A673 (cell line): ENCODE results near the gene CRISPLD2. TPM values are rescaled to one million over a fixed set of nuclear protein-coding genes. Genes with fewer than 3 reads are reported as not detected.

Source experiments
- BruUV-seq: library from RNA; stranded (reverse); fragments of 400-500 nt; replicated peaks from 2 replicates; lab custom pipeline; 2021; lab: Mats Ljungman, UMichigan
- CTCF ChIA-PET: fragments of 300-600 bp; sonication (Branson Sonifier 250); formaldehyde crosslinking; loops from one replicate; lab custom pipeline; 2022; ENCODE audit warnings: antibody characterized with exemption; lab: Charles Lee
- POLR2A ChIA-PET: fragments of 300-600 bp; sonication (Branson Sonifier 250); formaldehyde crosslinking; loops from one replicate; lab custom pipeline; 2022; ENCODE audit warnings: antibody characterized with exemption; ENCODE audit not compliant: low non-redundant PET; lab: Charles Lee
- DNase-seq: peaks from one replicate; pipeline ENCODE4 v3.0.0-alpha.2; 2015; ENCODE audit warnings: low spot score
- H3K27ac ChIP-seq: fragments of 200-600 bp; sonication (generic); 2 replicates; pipeline ENCODE4 v1.5.1; 2016; ENCODE audit warnings: mixed run types, low read depth, mild to moderate bottlenecking, mixed read lengths, antibody characterized with exemption, low read length; ENCODE audit not compliant: poor library complexity, severe bottlenecking
- H3K27me3 ChIP-seq: fragments of 200-600 bp; sonication (generic); replicated peaks from 2 replicates; pipeline ENCODE4 v1.6.1; 2017; ENCODE audit warnings: mixed run types, low read depth, mild to moderate bottlenecking, mixed read lengths, antibody characterized with exemption, low read length; ENCODE audit not compliant: insufficient read depth, poor library complexity
- H3K36me3 ChIP-seq: fragments of 200-600 bp; sonication (generic); 2 replicates; pipeline ENCODE4 v1.6.1; 2016; ENCODE audit warnings: mixed run types, mild to moderate bottlenecking, mixed read lengths, antibody characterized with exemption, low read length; ENCODE audit not compliant: insufficient read depth, poor library complexity, severe bottlenecking
- H3K4me1 ChIP-seq: fragments of 200-600 bp; sonication (generic); 2 replicates; pipeline ENCODE4 v1.6.1; 2017; ENCODE audit warnings: mixed run types, mild to moderate bottlenecking, mixed read lengths, antibody characterized with exemption, low read length; ENCODE audit not compliant: insufficient read depth, poor library complexity, severe bottlenecking
- H3K4me3 ChIP-seq: fragments of 200-600 bp; sonication (generic); 2 replicates; pipeline ENCODE4 v1.5.1; 2016; ENCODE audit warnings: low read depth, mixed run types, mild to moderate bottlenecking, mixed read lengths, low read length; ENCODE audit not compliant: poor library complexity, severe bottlenecking
- H3K9me3 ChIP-seq: fragments of 200-600 bp; sonication (generic); 2 replicates; pipeline ENCODE4 v1.6.1; 2016; ENCODE audit warnings: mixed run types, low read depth, mild to moderate bottlenecking, mixed read lengths, antibody characterized with exemption, low read length; ENCODE audit not compliant: poor library complexity, severe bottlenecking
- EZH2 ChIP-seq: fragments of 200-600 bp; sonication (generic); IDR thresholded peaks from 2 replicates; pipeline ENCODE4 v1.6.1; 2017; ENCODE audit warnings: borderline replicate concordance, low read depth, mild to moderate bottlenecking, mixed read lengths, antibody characterized with exemption, low read length; ENCODE audit not compliant: poor library complexity, severe bottlenecking
- intact Hi-C: fragments of 100-400 bp; cut with micrococcal nuclease; formaldehyde crosslinking; loops from one replicate; pipeline ENCODE4 v1.10.0; 2022; ENCODE audit not compliant: unreplicated experiment
- total RNA-seq: library from RNA; stranded (reverse); gene quantifications from 2 replicates; pipeline ENCODE4 v1.2.3, GENCODE V29; 2021
- TF ChIP-seq, protein P1 (sequence below): fragments of 300-800, 200-600 bp; sonication (generic); conservative IDR thresholded peaks from 2 replicates; pipeline ENCODE4 v1.5.1; 2017; ENCODE audit warnings: low read depth, mild to moderate bottlenecking, antibody characterized with exemption, low read length, moderate library complexity, mixed read lengths

The CRISPLD2 gene
- total RNA-seq, 1 experiment from 2014 or later = 0.32 TPM

DNA sequence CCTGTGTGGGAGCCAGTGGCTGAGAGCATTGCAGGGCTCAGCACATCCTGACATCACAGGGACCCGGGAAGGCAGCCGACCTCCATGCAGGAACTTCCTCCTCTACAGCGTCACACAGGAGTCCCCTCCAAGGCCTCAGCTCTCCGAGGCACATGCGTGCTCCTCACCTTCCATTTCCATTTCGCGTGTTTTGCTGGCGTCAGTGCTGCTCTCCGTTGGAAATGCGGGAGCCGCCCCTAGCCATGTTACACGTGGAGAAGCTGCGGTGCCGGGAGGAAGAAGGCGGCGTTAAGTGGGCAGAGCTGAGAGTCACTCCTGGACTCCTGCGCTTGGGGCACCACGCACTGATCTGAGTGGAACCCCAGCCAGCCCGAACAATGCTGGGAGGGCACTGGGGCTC lies 25.2 kb upstream of the CRISPLD2 start:
- H3K9me3 ChIP-seq = no peaks in the 10 kb centered on the region
- no peak for TF ChIP-seq EZH2
- TF ChIP-seq, protein P1, sequence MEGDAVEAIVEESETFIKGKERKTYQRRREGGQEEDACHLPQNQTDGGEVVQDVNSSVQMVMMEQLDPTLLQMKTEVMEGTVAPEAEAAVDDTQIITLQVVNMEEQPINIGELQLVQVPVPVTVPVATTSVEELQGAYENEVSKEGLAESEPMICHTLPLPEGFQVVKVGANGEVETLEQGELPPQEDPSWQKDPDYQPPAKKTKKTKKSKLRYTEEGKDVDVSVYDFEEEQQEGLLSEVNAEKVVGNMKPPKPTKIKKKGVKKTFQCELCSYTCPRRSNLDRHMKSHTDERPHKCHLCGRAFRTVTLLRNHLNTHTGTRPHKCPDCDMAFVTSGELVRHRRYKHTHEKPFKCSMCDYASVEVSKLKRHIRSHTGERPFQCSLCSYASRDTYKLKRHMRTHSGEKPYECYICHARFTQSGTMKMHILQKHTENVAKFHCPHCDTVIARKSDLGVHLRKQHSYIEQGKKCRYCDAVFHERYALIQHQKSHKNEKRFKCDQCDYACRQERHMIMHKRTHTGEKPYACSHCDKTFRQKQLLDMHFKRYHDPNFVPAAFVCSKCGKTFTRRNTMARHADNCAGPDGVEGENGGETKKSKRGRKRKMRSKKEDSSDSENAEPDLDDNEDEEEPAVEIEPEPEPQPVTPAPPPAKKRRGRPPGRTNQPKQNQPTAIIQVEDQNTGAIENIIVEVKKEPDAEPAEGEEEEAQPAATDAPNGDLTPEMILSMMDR = no peak
- no peak for DNase-seq
- intact Hi-C loops = no loop called here
- H3K4me1 ChIP-seq = no peaks in the 10 kb centered on the region
- no peak overlapping the region for H3K4me3 ChIP-seq
- no peaks in the 10 kb centered on the region for H3K27me3 ChIP-seq
- ChIA-PET CTCF (no interaction called here), POLR2A (no interaction called here)
- no peak overlapping the region for H3K27ac ChIP-seq
- no TSS peak for BruUV-seq
- no peaks in the 10 kb centered on the region for H3K36me3 ChIP-seq

DNA sequence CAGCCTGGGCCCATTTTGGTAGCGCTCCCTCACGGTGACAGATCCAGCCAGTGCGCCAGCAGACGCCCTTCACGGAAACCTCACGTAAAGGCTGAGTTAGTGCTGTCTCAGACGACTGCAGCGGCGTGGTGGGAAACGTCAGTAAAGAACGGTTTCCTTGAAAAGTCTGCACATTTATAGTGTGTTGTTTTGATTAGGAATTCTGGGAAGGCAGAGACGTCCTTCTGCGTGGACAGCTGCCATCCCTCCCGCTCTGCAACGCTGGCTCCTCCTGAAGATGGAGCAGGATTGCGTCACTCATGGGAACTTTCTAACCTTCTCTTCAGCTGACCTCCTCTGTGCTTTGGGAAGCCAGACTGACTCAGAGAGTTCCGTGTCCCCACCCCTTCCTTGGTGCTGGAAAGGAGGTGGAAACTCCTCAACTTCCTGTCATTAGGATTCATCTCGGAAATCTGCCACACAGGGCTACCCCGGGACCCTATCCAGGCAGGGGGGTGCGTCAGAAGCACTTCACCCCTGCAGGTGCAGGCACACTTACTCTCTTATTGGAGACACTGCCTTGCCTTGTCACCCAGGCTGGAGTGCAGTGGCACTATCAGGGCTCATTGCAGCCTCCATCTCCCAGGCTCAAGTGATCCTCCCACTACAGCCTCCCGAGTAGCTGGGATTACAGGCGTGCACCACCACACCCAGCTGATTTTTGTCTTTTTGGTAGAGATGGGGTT lies 24.3 kb upstream of the CRISPLD2 start:
- intact Hi-C loops = no loop called here
- Histone ChIP-seq H3K9me3 (no peaks in the 10 kb centered on the region), H3K27ac (no peak overlapping the region), H3K27me3 (no peaks in the 10 kb centered on the region), H3K4me3 (no peak overlapping the region), H3K36me3 (no peaks in the 10 kb centered on the region), H3K4me1 (no peaks in the 10 kb centered on the region)
- no TSS peak for BruUV-seq
- TF ChIP-seq, protein P1 = no peak
- no peak for TF ChIP-seq EZH2
- ChIA-PET POLR2A (no interaction called here), CTCF (no interaction called here)
- DNase-seq = no peak

DNA sequence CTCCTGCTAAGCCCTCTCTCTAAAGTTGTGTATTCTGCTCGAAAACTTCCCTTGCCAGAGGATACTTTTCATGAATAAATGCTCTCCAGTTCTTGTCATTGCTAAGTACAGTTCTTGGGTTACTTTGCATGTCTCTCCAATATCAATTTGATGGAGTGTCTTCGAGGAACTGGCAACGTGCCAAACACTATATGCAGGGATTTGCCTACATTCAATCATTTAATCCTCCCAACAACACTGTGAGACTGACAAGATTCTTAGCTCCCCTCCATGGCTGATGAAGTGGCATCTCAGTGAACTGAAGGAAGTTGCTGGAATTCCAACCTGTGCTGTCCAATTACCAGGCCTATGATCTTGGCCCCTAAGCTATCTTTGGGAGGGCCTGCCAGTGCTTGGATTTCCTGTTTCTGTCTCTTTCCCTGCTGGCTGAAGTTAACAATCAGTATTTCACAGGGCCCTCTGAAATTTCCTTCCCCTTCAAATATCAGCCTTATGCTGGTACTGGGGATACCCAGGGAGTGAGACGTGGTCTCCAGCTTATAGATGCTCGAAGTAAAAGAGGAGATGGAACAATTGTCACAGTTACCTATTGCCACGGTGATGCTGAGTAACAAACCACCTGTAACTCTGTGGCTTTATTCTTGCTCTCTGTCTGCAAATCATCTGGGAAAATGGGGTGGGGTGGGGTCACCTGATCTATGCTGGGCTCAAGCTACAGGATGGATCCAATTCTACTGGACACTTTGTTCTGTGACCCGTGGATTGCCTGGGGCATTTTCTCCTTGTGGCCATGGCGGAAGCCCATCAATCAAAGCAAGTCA lies 19.4 kb upstream of the CRISPLD2 start:
- intact Hi-C loops = no loop called here
- DNase-seq = peak; percentile 41
- ChIA-PET CTCF (no interaction called here), POLR2A (no interaction called here)
- no peaks in the 10 kb centered on the region for H3K27me3 ChIP-seq
- no peak overlapping the region for H3K27ac ChIP-seq
- no peaks in the 10 kb centered on the region for H3K4me1 ChIP-seq
- TF ChIP-seq, protein P1 = no peak
- no peak for TF ChIP-seq EZH2
- H3K4me3 ChIP-seq = no peak overlapping the region
- no TSS peak for BruUV-seq
- H3K9me3 ChIP-seq = no peaks in the 10 kb centered on the region
- H3K36me3 ChIP-seq = no peaks in the 10 kb centered on the region
